Measurements from ENCODE around the gene FBXL14.

DNA sequence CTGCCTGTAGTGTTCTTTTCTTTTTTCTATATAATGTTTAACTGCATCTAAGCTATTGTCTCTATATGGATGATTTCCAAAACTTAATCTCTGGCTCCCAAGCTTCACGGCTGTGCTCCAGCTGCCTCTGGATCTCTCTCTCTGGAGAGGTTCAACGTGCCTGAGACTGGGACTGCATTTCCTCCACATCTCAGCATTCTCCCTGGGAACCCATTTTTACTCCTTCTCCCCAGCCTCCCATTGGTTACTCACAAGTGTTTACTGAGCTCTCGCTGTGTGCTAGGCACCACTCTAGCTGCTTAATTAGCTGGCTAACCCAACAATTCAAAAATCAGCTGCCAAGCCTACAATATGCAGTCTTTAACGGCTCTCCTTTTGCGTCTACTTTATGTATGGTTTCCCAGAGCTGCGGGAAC lies 34.7 kb downstream of the FBXL14 start:
- TF ChIP-seq, protein P1, sequence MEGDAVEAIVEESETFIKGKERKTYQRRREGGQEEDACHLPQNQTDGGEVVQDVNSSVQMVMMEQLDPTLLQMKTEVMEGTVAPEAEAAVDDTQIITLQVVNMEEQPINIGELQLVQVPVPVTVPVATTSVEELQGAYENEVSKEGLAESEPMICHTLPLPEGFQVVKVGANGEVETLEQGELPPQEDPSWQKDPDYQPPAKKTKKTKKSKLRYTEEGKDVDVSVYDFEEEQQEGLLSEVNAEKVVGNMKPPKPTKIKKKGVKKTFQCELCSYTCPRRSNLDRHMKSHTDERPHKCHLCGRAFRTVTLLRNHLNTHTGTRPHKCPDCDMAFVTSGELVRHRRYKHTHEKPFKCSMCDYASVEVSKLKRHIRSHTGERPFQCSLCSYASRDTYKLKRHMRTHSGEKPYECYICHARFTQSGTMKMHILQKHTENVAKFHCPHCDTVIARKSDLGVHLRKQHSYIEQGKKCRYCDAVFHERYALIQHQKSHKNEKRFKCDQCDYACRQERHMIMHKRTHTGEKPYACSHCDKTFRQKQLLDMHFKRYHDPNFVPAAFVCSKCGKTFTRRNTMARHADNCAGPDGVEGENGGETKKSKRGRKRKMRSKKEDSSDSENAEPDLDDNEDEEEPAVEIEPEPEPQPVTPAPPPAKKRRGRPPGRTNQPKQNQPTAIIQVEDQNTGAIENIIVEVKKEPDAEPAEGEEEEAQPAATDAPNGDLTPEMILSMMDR (IDR thresholded peaks at IDR 0.05) = no peak
- no peak for TF ChIP-seq POLR2A (IDR thresholded peaks at IDR 0.05)
